ENCODE measurements around the gene FAM171A1. TPM values are rescaled to one million over a fixed set of nuclear protein-coding genes. Genes with fewer than 3 reads are reported as not detected.

The FAM171A1 gene
- total RNA-seq, 1 donor from 2014 or later: 113 TPM

DNA sequence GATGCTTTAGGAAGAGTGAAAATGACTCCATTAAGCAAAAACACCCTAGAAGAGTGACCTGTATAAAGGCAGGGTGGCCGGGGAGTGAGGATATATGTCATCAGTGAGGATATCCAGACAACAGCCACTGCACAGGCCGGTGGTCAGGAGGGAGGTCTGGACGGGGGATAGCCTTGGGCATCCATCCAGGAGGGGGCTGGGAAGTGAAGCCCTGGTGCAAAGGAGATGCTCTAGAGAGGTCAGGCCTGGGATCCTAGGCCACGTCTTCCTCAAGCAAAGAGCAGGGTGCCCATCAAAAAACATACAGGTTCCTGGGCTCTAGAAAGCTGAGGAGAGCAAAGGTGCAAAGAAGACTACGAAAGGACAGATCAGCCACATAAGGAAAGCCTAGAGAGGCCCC, 25.6 kb downstream of the FAM171A1 start:
- H3K27ac Mint-ChIP-seq (ENCODE audit: unreplicated experiment): peak overlapping the region; percentile 98
- peak overlapping the region; percentile 53 for H3K4me3 Mint-ChIP-seq (ENCODE audit: unreplicated experiment)
- H3K27me3 Mint-ChIP-seq (ENCODE audit: unreplicated experiment): peaks cover 11% of the 10 kb centered on the region
- DNase-seq (ENCODE audit: low spot score): no peak
- H3K36me3 Mint-ChIP-seq (ENCODE audit: low read depth, unreplicated experiment): peaks cover 7% of the 10 kb centered on the region
- H3K9me3 Mint-ChIP-seq (ENCODE audit: unreplicated experiment): no peaks in the 10 kb centered on the region
- TF ChIP-seq, protein P1, sequence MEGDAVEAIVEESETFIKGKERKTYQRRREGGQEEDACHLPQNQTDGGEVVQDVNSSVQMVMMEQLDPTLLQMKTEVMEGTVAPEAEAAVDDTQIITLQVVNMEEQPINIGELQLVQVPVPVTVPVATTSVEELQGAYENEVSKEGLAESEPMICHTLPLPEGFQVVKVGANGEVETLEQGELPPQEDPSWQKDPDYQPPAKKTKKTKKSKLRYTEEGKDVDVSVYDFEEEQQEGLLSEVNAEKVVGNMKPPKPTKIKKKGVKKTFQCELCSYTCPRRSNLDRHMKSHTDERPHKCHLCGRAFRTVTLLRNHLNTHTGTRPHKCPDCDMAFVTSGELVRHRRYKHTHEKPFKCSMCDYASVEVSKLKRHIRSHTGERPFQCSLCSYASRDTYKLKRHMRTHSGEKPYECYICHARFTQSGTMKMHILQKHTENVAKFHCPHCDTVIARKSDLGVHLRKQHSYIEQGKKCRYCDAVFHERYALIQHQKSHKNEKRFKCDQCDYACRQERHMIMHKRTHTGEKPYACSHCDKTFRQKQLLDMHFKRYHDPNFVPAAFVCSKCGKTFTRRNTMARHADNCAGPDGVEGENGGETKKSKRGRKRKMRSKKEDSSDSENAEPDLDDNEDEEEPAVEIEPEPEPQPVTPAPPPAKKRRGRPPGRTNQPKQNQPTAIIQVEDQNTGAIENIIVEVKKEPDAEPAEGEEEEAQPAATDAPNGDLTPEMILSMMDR (IDR thresholded peaks at IDR 0.05; ENCODE audit: unreplicated experiment): no peak
- H3K4me1 Mint-ChIP-seq (ENCODE audit: unreplicated experiment): peaks cover 49% of the 10 kb centered on the region

DNA sequence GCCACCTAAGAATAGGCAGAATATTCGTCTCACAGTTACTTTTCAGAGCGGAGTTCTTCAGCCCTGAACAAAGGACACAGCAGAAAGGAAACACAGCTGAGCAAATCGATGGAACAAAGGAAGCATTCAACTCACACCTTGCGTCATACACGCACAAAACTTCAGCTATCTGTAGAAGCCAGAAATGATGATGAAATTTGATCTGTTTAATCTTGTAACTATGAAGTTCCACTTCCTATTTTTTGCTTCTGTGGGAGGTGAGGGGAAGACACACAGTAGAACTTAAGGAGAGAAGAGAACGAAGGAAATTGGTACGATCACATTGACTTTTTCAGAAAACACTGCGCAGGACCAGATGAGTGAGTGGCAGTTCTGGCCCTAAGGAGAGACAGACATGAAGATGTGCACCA, 26.2 kb downstream of the FAM171A1 start:
- H3K27me3 Mint-ChIP-seq (ENCODE audit: unreplicated experiment): peaks cover 11% of the 10 kb centered on the region
- no peaks in the 10 kb centered on the region for H3K9me3 Mint-ChIP-seq (ENCODE audit: unreplicated experiment)
- peaks cover 49% of the 10 kb centered on the region for H3K4me1 Mint-ChIP-seq (ENCODE audit: unreplicated experiment)
- no peak for DNase-seq (ENCODE audit: low spot score)
- peaks cover 7% of the 10 kb centered on the region for H3K36me3 Mint-ChIP-seq (ENCODE audit: low read depth, unreplicated experiment)
- H3K27ac Mint-ChIP-seq (ENCODE audit: unreplicated experiment): peak overlapping the region; percentile 98
- peak overlapping the region; percentile 53 for H3K4me3 Mint-ChIP-seq (ENCODE audit: unreplicated experiment)
- TF ChIP-seq, protein P1 (IDR thresholded peaks at IDR 0.05; ENCODE audit: unreplicated experiment): no peak

DNA sequence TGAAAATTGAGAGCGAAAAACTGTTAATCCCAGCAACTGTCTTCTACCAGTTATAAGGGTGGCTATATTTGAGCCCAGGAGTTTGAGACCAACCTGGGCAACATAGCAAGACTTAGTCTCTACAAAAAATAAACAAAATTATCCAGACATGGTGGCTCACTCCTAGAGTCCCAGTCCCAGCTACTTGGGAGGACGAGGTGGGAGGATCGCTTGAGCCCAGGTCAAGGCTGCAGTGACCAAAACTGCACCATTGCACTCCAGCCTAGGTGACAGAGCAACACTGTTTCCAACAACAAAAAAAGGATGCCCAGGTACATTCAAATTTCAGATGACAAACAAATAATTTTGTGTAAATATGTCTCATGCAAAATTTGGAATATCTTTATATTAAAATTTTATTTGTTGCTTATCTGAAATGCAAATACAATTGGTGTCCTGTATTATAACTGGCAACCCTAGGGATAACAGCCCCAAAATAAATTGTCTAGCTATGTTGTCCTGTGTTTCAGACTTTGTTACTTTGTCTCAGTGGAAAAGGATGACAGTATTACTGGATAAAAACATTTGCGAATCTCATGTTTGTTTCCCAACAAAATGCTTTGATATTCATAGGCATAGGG, 26.7 kb downstream of the FAM171A1 start:
- Mint-ChIP-seq H3K27ac (ENCODE audit: unreplicated experiment) (peak overlapping the region; percentile 98), H3K4me1 (ENCODE audit: unreplicated experiment) (peaks cover 45% of the 10 kb centered on the region), H3K27me3 (ENCODE audit: unreplicated experiment) (peaks cover 11% of the 10 kb centered on the region), H3K9me3 (ENCODE audit: unreplicated experiment) (no peaks in the 10 kb centered on the region), H3K36me3 (ENCODE audit: low read depth, unreplicated experiment) (peaks cover 7% of the 10 kb centered on the region), H3K4me3 (ENCODE audit: unreplicated experiment) (peak overlapping the region; percentile 53)
- DNase-seq (ENCODE audit: low spot score): no peak
- TF ChIP-seq, protein P1 (IDR thresholded peaks at IDR 0.05; ENCODE audit: unreplicated experiment): no peak

DNA sequence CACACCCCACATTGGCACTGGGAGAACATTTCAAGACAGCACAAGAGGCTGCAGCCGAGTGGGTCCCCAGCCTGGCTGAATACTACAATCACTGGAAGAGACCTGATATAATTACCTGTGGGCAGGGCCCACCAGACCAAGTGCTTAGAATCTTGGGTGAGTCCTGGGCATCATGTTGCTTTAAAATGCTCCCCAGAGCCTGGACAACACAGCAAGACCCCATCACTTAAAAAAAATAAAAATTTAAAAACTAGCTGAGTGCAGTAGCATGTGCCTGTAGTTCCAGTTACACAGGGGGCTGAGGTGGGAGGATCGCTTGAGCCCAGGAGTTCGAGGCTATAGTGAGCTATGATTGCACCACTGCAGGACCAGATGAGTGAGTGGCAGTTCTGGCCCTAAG, 28.1 kb downstream of the FAM171A1 start:
- TF ChIP-seq, protein P1 (IDR thresholded peaks at IDR 0.05; ENCODE audit: unreplicated experiment): no peak
- H3K27me3 Mint-ChIP-seq (ENCODE audit: unreplicated experiment): peaks cover 11% of the 10 kb centered on the region
- H3K36me3 Mint-ChIP-seq (ENCODE audit: low read depth, unreplicated experiment): peaks cover 7% of the 10 kb centered on the region
- H3K9me3 Mint-ChIP-seq (ENCODE audit: unreplicated experiment): no peaks in the 10 kb centered on the region
- no peak overlapping the region for H3K4me3 Mint-ChIP-seq (ENCODE audit: unreplicated experiment)
- DNase-seq (ENCODE audit: low spot score): no peak
- H3K27ac Mint-ChIP-seq (ENCODE audit: unreplicated experiment): peak overlapping the region; percentile 59
- peaks cover 44% of the 10 kb centered on the region for H3K4me1 Mint-ChIP-seq (ENCODE audit: unreplicated experiment)

DNA sequence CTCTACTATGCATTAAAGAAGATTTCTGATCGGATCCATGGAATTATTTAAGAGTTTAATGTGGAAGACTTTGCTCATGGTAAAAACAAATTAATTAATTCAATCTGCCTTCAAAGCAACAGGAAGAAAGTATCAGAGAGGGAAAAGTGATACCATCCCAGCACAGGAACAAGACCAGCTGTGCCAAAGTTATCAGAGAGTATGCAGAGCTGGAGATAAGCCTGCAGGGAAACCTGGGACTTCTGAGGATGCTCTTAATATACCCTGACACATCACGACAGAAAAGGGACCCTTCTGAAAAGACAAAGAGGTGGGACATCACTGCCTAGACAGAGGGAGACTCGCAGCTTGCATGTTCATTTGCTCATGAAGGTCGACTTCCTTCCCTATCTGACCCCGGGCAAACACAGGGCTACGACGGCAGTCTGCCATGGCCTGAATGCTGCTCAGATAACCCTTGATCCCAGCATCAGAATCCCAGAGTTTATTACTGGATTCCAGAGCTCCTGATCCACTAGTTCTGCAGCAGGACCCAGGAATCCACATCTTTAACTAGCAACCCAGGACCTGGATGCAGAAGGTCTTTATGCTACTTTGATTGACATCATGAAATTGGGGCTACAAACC, 29.5 kb downstream of the FAM171A1 start:
- peak overlapping the region; percentile 55 for H3K27ac Mint-ChIP-seq (ENCODE audit: unreplicated experiment)
- no peaks in the 10 kb centered on the region for H3K9me3 Mint-ChIP-seq (ENCODE audit: unreplicated experiment)
- peaks cover 44% of the 10 kb centered on the region for H3K4me1 Mint-ChIP-seq (ENCODE audit: unreplicated experiment)
- TF ChIP-seq, protein P1 (IDR thresholded peaks at IDR 0.05; ENCODE audit: unreplicated experiment): no peak
- DNase-seq (ENCODE audit: low spot score): no peak
- H3K27me3 Mint-ChIP-seq (ENCODE audit: unreplicated experiment): peaks cover 11% of the 10 kb centered on the region
- peaks cover 7% of the 10 kb centered on the region for H3K36me3 Mint-ChIP-seq (ENCODE audit: low read depth, unreplicated experiment)
- no peak overlapping the region for H3K4me3 Mint-ChIP-seq (ENCODE audit: unreplicated experiment)

Data from endothelial cell (in vitro differentiated cells).